Measurements from ENCODE around the gene SEMA3B.
A peak's percentile ranks its signal among the peaks of the same experiment; 100 is the strongest.

Gene SEMA3B

GRCh38 chr3:50268703-50269451 lies at the start of gene SEMA3B (continued):
- TF ChIP-seq ZNF391 (tag by site-specific recombination; IDR thresholded peaks at IDR 0.05; ENCODE audit: borderline replicate concordance, low read depth) (no peak), ZNF354C (tag by site-specific recombination; IDR thresholded peaks at IDR 0.05; ENCODE audit: borderline replicate concordance, low read depth) (no peak), KLF7 (tag by site-specific recombination; IDR thresholded peaks at IDR 0.05; ENCODE audit: borderline replicate concordance) (no peak), ZNF398 (tag by site-specific recombination; IDR thresholded peaks at IDR 0.05) (peak; percentile 93), SCRT2 (tag by site-specific recombination; IDR thresholded peaks at IDR 0.05) (no peak), ZNF692 (tag by site-specific recombination; IDR thresholded peaks at IDR 0.05) (no peak)
- TF ChIP-seq, protein P1, sequence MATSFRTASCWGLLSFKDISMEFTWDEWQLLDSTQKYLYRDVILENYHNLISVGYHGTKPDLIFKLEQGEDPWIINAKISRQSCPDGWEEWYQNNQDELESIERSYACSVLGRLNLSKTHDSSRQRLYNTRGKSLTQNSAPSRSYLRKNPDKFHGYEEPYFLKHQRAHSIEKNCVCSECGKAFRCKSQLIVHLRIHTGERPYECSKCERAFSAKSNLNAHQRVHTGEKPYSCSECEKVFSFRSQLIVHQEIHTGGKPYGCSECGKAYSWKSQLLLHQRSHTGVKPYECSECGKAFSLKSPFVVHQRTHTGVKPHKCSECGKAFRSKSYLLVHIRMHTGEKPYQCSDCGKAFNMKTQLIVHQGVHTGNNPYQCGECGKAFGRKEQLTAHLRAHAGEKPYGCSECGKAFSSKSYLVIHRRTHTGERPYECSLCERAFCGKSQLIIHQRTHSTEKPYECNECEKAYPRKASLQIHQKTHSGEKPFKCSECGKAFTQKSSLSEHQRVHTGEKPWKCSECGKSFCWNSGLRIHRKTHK (tag by site-specific recombination; IDR thresholded peaks at IDR 0.05) = no peak
- TF ChIP-seq, protein P2, sequence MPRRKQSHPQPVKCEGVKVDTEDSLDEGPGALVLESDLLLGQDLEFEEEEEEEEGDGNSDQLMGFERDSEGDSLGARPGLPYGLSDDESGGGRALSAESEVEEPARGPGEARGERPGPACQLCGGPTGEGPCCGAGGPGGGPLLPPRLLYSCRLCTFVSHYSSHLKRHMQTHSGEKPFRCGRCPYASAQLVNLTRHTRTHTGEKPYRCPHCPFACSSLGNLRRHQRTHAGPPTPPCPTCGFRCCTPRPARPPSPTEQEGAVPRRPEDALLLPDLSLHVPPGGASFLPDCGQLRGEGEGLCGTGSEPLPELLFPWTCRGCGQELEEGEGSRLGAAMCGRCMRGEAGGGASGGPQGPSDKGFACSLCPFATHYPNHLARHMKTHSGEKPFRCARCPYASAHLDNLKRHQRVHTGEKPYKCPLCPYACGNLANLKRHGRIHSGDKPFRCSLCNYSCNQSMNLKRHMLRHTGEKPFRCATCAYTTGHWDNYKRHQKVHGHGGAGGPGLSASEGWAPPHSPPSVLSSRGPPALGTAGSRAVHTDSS (tag by site-specific recombination; IDR thresholded peaks at IDR 0.05) = no peak

DNA sequence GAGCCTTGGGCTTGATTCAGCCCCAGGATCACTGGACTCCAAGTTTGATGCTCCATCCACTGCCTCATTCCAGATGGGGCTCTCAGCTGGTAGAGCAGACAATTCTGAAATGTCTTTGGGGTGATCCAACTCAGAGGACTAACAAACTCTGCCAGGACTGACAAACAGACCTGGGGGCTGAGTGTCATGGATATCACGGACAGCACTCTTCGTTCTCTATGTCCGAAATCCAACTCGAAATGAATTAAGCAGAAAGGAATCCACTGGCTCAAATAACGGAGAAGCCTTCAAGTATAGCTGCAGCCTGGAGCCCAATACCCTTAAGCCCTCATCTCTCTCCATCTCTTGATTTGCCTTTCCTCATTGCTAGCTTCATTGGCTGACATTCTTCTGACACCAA lies 49.7 kb upstream of the SEMA3B start:
- Histone ChIP-seq H3K9me3 (ENCODE audit: control insufficient read depth, insufficient read depth, low read depth, low read length) (no peaks in the 10 kb centered on the region), H3K4me3 (ENCODE audit: low read depth, low read length) (no peak overlapping the region), H3K27ac (ENCODE audit: extremely low read depth, low read depth, low read length) (no peak overlapping the region), H3K4me1 (ENCODE audit: control insufficient read depth, insufficient read depth, low read length) (no peaks in the 10 kb centered on the region), H3K36me3 (ENCODE audit: control insufficient read depth in 2 of 2, insufficient read depth in 1 of 2, low read length in 2 of 2) (peaks cover 0 to 5% of the 10 kb centered on the region in 2 experiments; a peak in 1 of 3 replicates)
- ChIA-PET CTCF (interaction anchor here (0.7 to 17.6 kb wide), 4 partner anchors 9 to 55 kb away, joined by 3 to 237 read pairs (median 4); partner anchors contain the start of gene GNAT1), POLR2A (no interaction called here)
- TF ChIP-seq ZNF48 (tag by site-specific recombination; IDR thresholded peaks at IDR 0.05) (no peak), ZNF146 (tag by site-specific recombination; IDR thresholded peaks at IDR 0.05) (no peak), ZNF692 (tag by site-specific recombination; IDR thresholded peaks at IDR 0.05) (no peak), ZFP69B (tag by site-specific recombination; IDR thresholded peaks at IDR 0.05) (no peak), KLF1 (tag by site-specific recombination; IDR thresholded peaks at IDR 0.05) (no peak), ZNF341 (tag by site-specific recombination; IDR thresholded peaks at IDR 0.05; ENCODE audit: low read depth) (no peak), ZFHX2 (tag by site-specific recombination; conservative IDR thresholded peaks at IDR 0.05) (no peak), KLF7 (tag by site-specific recombination; IDR thresholded peaks at IDR 0.05; ENCODE audit: borderline replicate concordance) (no peak), ZNF2 (tag by site-specific recombination; IDR thresholded peaks at IDR 0.05) (no peak), GLIS2 (tag by site-specific recombination; IDR thresholded peaks at IDR 0.05) (no peak), GLI2 (tag by site-specific recombination; IDR thresholded peaks at IDR 0.05; ENCODE audit: borderline replicate concordance, low read depth) (no peak), ZNF514 (tag by site-specific recombination; IDR thresholded peaks at IDR 0.05) (no peak), ZNF560 (tag by site-specific recombination; IDR thresholded peaks at IDR 0.05; ENCODE audit: borderline replicate concordance) (no peak)
- TF ChIP-seq, protein P3, sequence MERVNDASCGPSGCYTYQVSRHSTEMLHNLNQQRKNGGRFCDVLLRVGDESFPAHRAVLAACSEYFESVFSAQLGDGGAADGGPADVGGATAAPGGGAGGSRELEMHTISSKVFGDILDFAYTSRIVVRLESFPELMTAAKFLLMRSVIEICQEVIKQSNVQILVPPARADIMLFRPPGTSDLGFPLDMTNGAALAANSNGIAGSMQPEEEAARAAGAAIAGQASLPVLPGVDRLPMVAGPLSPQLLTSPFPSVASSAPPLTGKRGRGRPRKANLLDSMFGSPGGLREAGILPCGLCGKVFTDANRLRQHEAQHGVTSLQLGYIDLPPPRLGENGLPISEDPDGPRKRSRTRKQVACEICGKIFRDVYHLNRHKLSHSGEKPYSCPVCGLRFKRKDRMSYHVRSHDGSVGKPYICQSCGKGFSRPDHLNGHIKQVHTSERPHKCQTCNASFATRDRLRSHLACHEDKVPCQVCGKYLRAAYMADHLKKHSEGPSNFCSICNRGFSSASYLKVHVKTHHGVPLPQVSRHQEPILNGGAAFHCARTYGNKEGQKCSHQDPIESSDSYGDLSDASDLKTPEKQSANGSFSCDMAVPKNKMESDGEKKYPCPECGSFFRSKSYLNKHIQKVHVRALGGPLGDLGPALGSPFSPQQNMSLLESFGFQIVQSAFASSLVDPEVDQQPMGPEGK (tag by site-specific recombination; IDR thresholded peaks at IDR 0.05) = no peak
